Cardiac muscle cell (in vitro differentiated cells and primary cell): ENCODE data around the gene TTC33. TPM values are rescaled to one million over a fixed set of nuclear protein-coding genes. Genes with fewer than 3 reads are reported as not detected.

Source experiments
- DNase-seq, 2 donors: peaks; one replicate each; pipeline versions ENCODE4 v3.0.0 to v3.0.0-alpha.2; 2010 to 2017; ENCODE audit warnings: low read depth in 1 of 2, low spot score in 1 of 2
- H3K27ac ChIP-seq: fragments of 200-600 bp; sonication (generic); 2 replicates; pipeline ENCODE4 v1.5.1; 2016
- H3K27me3 ChIP-seq: fragments of 200-600 bp; sonication (generic); 2 replicates; pipeline ENCODE4 v1.6.0; 2016; ENCODE audit warnings: control low read depth
- H3K36me3 ChIP-seq: fragments of 200-600 bp; sonication (generic); 2 replicates; pipeline ENCODE4 v1.5.1; 2016; ENCODE audit warnings: control low read depth
- H3K4me1 ChIP-seq: fragments of 200-600 bp; sonication (generic); 2 replicates; pipeline ENCODE4 v1.8.1; 2017; ENCODE audit warnings: low read depth, mild to moderate bottlenecking, mixed run types
- H3K4me3 ChIP-seq: fragments of 200-600 bp; sonication (generic); 2 replicates; pipeline ENCODE4 v1.5.1; 2016; ENCODE audit warnings: mild to moderate bottlenecking
- H3K9me3 ChIP-seq: fragments of 200-600 bp; sonication (generic); 2 replicates; pipeline ENCODE4 v1.5.1; 2017; ENCODE audit warnings: low read depth, mild to moderate bottlenecking, control low read depth
- CTCF ChIP-seq: IDR thresholded peaks from 2 replicates; pipeline ENCODE4 v1.5.1; 2012; ENCODE audit warnings: low read depth, mild to moderate bottlenecking, low read length
- polyA plus RNA-seq: library from polyadenylated mRNA; unstranded; fragments of >200 nt; fragmentation: Nextera tagmentation; extraction: Ambion mirVana; gene quantifications from 2 replicates; pipeline ENCODE4 v1.2.1, GENCODE V29; 2016
- total RNA-seq: library from RNA; depleted of rRNA; stranded (reverse); fragments of >200 nt; gene quantifications from 2 replicates; pipeline ENCODE4 v1.2.3, GENCODE V29; 2016

TTC33 gene
- total and polyA plus RNA-seq, 2 experiments from 2014 or later = 16.3 to 46.7 TPM

DNA sequence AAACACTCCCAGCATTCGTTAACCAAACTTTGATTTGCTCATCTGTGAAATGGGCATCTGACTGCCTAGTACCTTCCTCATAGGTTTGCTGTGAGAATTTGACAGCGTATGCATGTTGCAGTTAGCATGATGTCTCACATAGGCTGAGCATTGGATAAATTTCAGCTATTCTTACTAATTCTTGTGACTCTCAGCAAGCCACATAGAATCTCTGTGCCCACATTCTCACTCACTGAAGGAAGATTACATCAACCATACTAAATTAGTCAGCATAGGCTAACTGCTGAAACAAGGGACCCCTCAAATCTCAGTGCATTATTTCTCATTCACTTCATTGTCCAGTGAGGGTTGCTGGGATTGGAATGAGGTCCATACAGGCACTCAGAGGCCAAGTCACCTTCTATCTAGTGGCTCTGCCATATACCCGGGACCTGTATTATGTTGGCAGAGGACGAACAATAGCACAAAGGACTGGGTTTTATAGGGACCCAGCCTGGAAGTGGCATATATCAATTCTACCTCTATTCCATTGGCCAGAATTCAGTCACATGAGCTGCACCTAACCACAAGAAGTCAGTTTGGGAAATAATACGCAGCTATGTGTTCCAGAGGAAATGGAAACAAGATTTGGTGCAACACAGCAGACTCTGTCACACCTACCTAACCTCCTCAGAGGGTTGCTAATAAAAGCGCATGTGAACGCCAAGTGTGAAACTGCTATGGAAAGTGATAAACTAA lies 80.2 kb downstream of the TTC33 start:
- TF ChIP-seq CTCF = no peak
- Histone ChIP-seq H3K27ac (no peak overlapping the region), H3K27me3 (peaks cover 36% of the 10 kb centered on the region), H3K4me3 (no peak overlapping the region), H3K9me3 (no peaks in the 10 kb centered on the region), H3K4me1 (no peaks in the 10 kb centered on the region), H3K36me3 (no peaks in the 10 kb centered on the region)
- no peak for DNase-seq

DNA sequence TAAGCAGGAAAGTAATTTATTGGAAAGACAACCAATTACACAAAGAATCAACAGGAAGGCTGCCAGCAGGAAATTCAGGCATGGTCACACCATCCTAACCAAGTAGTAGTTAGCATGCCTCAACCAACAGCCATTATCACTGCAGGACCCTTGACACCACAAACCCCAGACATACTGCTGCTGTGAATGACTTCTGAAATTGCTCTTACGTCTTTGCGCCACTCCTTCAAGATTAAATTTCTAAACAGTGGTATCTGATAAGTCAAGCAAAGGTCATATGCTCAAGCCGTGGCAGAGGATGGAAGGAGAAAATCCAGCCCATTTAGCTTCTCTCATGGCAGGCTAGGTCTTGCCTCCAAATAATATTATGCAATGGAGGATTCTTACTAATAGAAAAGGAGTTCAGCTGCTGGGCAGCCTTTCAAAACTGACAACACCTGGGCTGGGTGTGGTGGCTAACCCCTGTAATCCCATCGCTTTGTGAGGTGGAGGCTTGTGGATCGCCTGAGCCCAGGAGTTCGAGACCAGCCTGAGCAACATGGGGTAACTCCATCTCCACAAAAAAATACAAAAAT lies 81.0 kb downstream of the TTC33 start:
- no peak for TF ChIP-seq CTCF
- Histone ChIP-seq H3K4me1 (no peaks in the 10 kb centered on the region), H3K27ac (no peak overlapping the region), H3K36me3 (no peaks in the 10 kb centered on the region), H3K4me3 (no peak overlapping the region), H3K9me3 (no peaks in the 10 kb centered on the region), H3K27me3 (peaks cover 35% of the 10 kb centered on the region)
- DNase-seq = no peak

DNA sequence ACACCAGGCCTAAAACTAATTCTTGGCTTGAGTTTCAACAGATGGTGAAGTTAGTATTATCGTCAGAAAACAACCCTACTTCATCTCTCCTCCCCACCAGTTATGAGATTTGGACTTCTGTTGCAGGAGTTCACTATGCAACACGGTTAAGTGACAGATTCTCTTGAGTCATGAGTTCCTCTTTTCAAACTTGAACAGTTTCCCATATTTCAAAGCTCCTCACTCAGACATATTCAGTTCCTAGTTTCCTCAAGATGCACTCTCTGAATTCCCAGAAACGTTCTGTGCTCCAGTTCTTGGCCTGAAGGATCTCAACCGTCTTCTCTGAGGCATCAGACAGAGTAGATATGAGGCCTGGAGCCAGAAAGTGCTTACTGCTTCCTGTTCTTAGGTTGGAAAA lies 83.3 kb downstream of the TTC33 start:
- H3K36me3 ChIP-seq = no peaks in the 10 kb centered on the region
- no peak overlapping the region for H3K27ac ChIP-seq
- DNase-seq = no peak
- peaks cover 20% of the 10 kb centered on the region for H3K27me3 ChIP-seq
- no peaks in the 10 kb centered on the region for H3K4me1 ChIP-seq
- TF ChIP-seq CTCF = no peak
- H3K4me3 ChIP-seq = no peak overlapping the region
- no peaks in the 10 kb centered on the region for H3K9me3 ChIP-seq

GRCh38 chr5:40669606-40670390 lies 86.0 kb downstream of the TTC33 start:
- no peak for TF ChIP-seq CTCF
- H3K4me3 ChIP-seq = no peak overlapping the region
- no peaks in the 10 kb centered on the region for H3K9me3 ChIP-seq
- H3K27ac ChIP-seq = no peak overlapping the region
- H3K36me3 ChIP-seq = no peaks in the 10 kb centered on the region
- DNase-seq = no peak
- H3K4me1 ChIP-seq = no peaks in the 10 kb centered on the region
- peaks cover 11% of the 10 kb centered on the region for H3K27me3 ChIP-seq

DNA sequence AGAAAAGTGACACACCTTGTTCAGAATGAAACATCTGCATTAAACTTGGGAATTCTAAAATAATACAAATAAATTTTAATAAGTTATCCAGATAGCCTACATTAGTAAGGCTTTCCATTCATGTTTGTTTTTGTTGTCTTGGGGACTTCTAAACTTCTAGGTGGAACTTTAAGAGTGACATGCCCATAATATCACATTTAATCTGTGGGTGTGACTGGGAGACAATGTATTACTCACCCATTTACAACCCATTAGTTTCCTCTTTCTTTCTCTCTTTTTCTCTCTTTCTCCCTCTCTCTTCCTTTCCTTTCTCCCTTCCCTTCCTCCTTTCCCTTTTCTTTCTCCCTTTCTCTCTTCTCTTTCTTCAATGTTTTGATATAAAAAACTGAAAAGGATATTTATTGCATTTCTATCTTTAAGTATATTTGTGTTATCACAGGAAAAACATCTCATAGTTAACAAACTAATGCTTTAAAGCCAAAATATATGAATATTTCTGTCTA lies 88.5 kb downstream of the TTC33 start:
- Histone ChIP-seq H3K4me1 (no peaks in the 10 kb centered on the region), H3K36me3 (no peaks in the 10 kb centered on the region), H3K27ac (no peak overlapping the region), H3K4me3 (no peak overlapping the region), H3K27me3 (peaks cover 11% of the 10 kb centered on the region), H3K9me3 (no peaks in the 10 kb centered on the region)
- DNase-seq = no peak
- TF ChIP-seq CTCF = no peak
